WTC11 (cell line): ENCODE results near the gene OTUD3. TPM values are rescaled to one million over a fixed set of nuclear protein-coding genes. Genes with fewer than 3 reads are reported as not detected.
"Not testable (repeated sequence)": the region's sequence is repeated elsewhere in the genome, so short reads cannot be mapped to it uniquely, and the experiment has no call there.

Experiments
- ATAC-seq: fragments of 200-7000 bp; cut with Tn5 transposase; 2 replicates; pipeline ENCODE4 v1.10.0; 2021; ENCODE audit warnings: mild to moderate bottlenecking, moderate library complexity
- CTCF ChIA-PET: fragments of 300-600 bp; sonication (Branson Sonifier 250); formaldehyde crosslinking; loops from one replicate; lab custom pipeline; 2021; ENCODE audit warnings: antibody characterized with exemption; lab: Charles Lee
- POLR2A ChIA-PET: fragments of 350-600 bp; sonication (Branson Sonifier 250); formaldehyde crosslinking; loops from one replicate; lab custom pipeline; 2021; ENCODE audit warnings: antibody characterized with exemption; lab: Charles Lee
- DNase-seq: peaks from one replicate; pipeline ENCODE4 v3.0.0; 2021; ENCODE audit warnings: low spot score
- H3K27ac Mint-ChIP-seq: 2 replicates; pipeline ENCODE4 v1.8.0; 2021; ENCODE audit warnings: mixed read lengths
- H3K27me3 Mint-ChIP-seq: 2 replicates; pipeline ENCODE4 v1.8.0; 2021; ENCODE audit warnings: low read depth, mild to moderate bottlenecking, moderate library complexity, mixed read lengths
- H3K36me3 Mint-ChIP-seq: 2 replicates; pipeline ENCODE4 v1.8.0; 2021; ENCODE audit warnings: mixed read lengths
- H3K4me1 Mint-ChIP-seq: 2 replicates; pipeline ENCODE4 v1.8.0; 2022; ENCODE audit warnings: mixed read lengths
- H3K4me3 Mint-ChIP-seq: 2 replicates; pipeline ENCODE4 v1.8.0; 2021; ENCODE audit warnings: mild to moderate bottlenecking, moderate library complexity, mixed read lengths
- H3K9me3 Mint-ChIP-seq: 2 replicates; pipeline ENCODE4 v1.8.0; 2021; ENCODE audit warnings: mixed read lengths
- CBFB ChIP-seq: sonication (generic); formaldehyde crosslinking; IDR thresholded peaks from 2 replicates; pipeline ENCODE4 v1.8.1; 2022; ENCODE audit warnings: mild to moderate bottlenecking, low read depth, missing genetic modification reagents
- CREM ChIP-seq: sonication (generic); formaldehyde crosslinking; IDR thresholded peaks from 2 replicates; pipeline ENCODE4 v1.8.1; 2022; ENCODE audit warnings: mild to moderate bottlenecking, missing genetic modification reagents, moderate library complexity
- E2F4 ChIP-seq: sonication (generic); formaldehyde crosslinking; IDR thresholded peaks from 2 replicates; pipeline ENCODE4 v1.8.1; 2022; ENCODE audit warnings: low read depth, mild to moderate bottlenecking, moderate library complexity, missing genetic modification reagents, borderline replicate concordance
- ERG ChIP-seq: fragments of 250-450 bp; sonication (Bioruptor Pico); IDR thresholded peaks from 2 replicates; pipeline ENCODE4 v1.8.0; 2021; ENCODE audit warnings: mild to moderate bottlenecking
- FOXJ3 ChIP-seq: sonication (generic); formaldehyde crosslinking; IDR thresholded peaks from 2 replicates; pipeline ENCODE4 v1.9.0; 2021; ENCODE audit warnings: missing genetic modification reagents, mild to moderate bottlenecking, borderline replicate concordance
- GTF2I ChIP-seq: fragments of 250-450 bp; sonication (Bioruptor Pico); conservative IDR thresholded peaks from 2 replicates; pipeline ENCODE4 v1.4.0; 2021; ENCODE audit warnings: mild to moderate bottlenecking
- MXD4 ChIP-seq: fragments of 250-450 bp; sonication (Bioruptor Pico); IDR thresholded peaks from 2 replicates; pipeline ENCODE4 v1.8.0; 2021; ENCODE audit warnings: mild to moderate bottlenecking, moderate library complexity, borderline replicate concordance
- NFE2L1 ChIP-seq: sonication (generic); formaldehyde crosslinking; IDR thresholded peaks from 2 replicates; pipeline ENCODE4 v1.8.1; 2023; ENCODE audit warnings: missing genetic modification reagents
- NR2C2 ChIP-seq: sonication (generic); formaldehyde crosslinking; IDR thresholded peaks from 2 replicates; pipeline ENCODE4 v1.8.0; 2022; ENCODE audit warnings: mild to moderate bottlenecking, missing genetic modification reagents
- NR3C1 ChIP-seq: sonication (generic); formaldehyde crosslinking; conservative IDR thresholded peaks from 2 replicates; pipeline ENCODE4 v1.8.1; 2023; ENCODE audit warnings: low read depth, mild to moderate bottlenecking, missing genetic modification reagents
- OVOL2 ChIP-seq: fragments of 250-450 bp; sonication (Bioruptor Pico); IDR thresholded peaks from 2 replicates; pipeline ENCODE4 v1.9.0; 2021; ENCODE audit warnings: mild to moderate bottlenecking, borderline replicate concordance
- PRRX2 ChIP-seq: fragments of 250-450 bp; sonication (Bioruptor Pico); IDR thresholded peaks from 2 replicates; pipeline ENCODE4 v1.8.0; 2021; ENCODE audit warnings: mild to moderate bottlenecking
- RELA ChIP-seq: sonication (generic); formaldehyde crosslinking; IDR thresholded peaks from 2 replicates; pipeline ENCODE4 v1.8.1; 2022; ENCODE audit warnings: missing genetic modification reagents, mild to moderate bottlenecking, borderline replicate concordance
- SMAD3 ChIP-seq: sonication (generic); formaldehyde crosslinking; IDR thresholded peaks from 2 replicates; pipeline ENCODE4 v1.8.0; 2022; ENCODE audit warnings: missing genetic modification reagents, mild to moderate bottlenecking, borderline replicate concordance
- SOX15 ChIP-seq: fragments of 250-450 bp; sonication (Bioruptor Pico); IDR thresholded peaks from 2 replicates; pipeline ENCODE4 v1.9.0; 2021; ENCODE audit warnings: mild to moderate bottlenecking
- USF2 ChIP-seq: sonication (generic); formaldehyde crosslinking; IDR thresholded peaks from 2 replicates; pipeline ENCODE4 v1.8.1; 2023; ENCODE audit warnings: mild to moderate bottlenecking, missing genetic modification reagents, moderate library complexity
- ZMAT4 ChIP-seq: fragments of 250-450 bp; sonication (Bioruptor Pico); IDR thresholded peaks from 2 replicates; pipeline ENCODE4 v1.9.0; 2021; ENCODE audit warnings: mild to moderate bottlenecking
- ZNF121 ChIP-seq: sonication (generic); formaldehyde crosslinking; IDR thresholded peaks from 2 replicates; pipeline ENCODE4 v1.8.0; 2023; ENCODE audit warnings: missing genetic modification reagents
- ZNF317 ChIP-seq: sonication (generic); formaldehyde crosslinking; IDR thresholded peaks from 2 replicates; pipeline ENCODE4 v1.8.1; 2023; ENCODE audit warnings: low read depth, mild to moderate bottlenecking, moderate library complexity, missing genetic modification reagents, borderline replicate concordance
- ZSCAN18 ChIP-seq: fragments of 250-450 bp; sonication (Bioruptor Pico); IDR thresholded peaks from 2 replicates; pipeline ENCODE4 v2.1.2; 2022; ENCODE audit warnings: mild to moderate bottlenecking, moderate library complexity
- total RNA-seq: library from RNA; stranded (reverse); gene quantifications from 3 replicates; pipeline ENCODE4 v1.2.3, GENCODE V29; 2021

Gene OTUD3
- total RNA-seq, 1 experiment from 2014 or later, result 16.1 TPM

GRCh38 chr1:19880841-19881240 is 1.4 kb upstream of the OTUD3 start:
- H3K4me3 Mint-ChIP-seq, DNase-seq, H3K27me3 Mint-ChIP-seq, H3K27ac Mint-ChIP-seq, H3K36me3 Mint-ChIP-seq, H3K9me3 Mint-ChIP-seq, ATAC-seq, POLR2A ChIA-PET: not testable (repeated sequence)
- CTCF ChIA-PET, result interaction anchor here (1.4 to 4.5 kb wide), 3 partner anchors 56 to 166 kb away, joined by 3 to 19 read pairs (median 16); no protein-coding TSS in a partner anchor
- TF ChIP-seq GTF2I (CRISPR knock-in tag), result 0 out of 2 replicates have a peak, but pooled peaks have one; percentile 37
- peaks cover 22% of the 10 kb centered on the region for H3K4me1 Mint-ChIP-seq

GRCh38 chr1:19884312-19884711 is 2.1 kb downstream of the OTUD3 start:
- Mint-ChIP-seq H3K4me3 (peak overlapping the region; percentile 82; the same call in 1 of the 2 replicates), H3K9me3 (peaks cover 5% of the 10 kb centered on the region; the same call in 1 of the 2 replicates), H3K27me3 (no peaks in the 10 kb centered on the region; the same call in 1 of the 2 replicates), H3K27ac (no peak overlapping the region), H3K36me3 (peaks cover 4% of the 10 kb centered on the region), H3K4me1 (peaks cover 24% of the 10 kb centered on the region)
- no peak for DNase-seq
- ATAC-seq, result no peak
- no peak for TF ChIP-seq SMAD3 (CRISPR knock-in tag)
- TF ChIP-seq OVOL2 (CRISPR knock-in tag), result no peak
- no peak for TF ChIP-seq USF2 (CRISPR knock-in tag)
- no peak for TF ChIP-seq NR3C1 (CRISPR knock-in tag)
- TF ChIP-seq RELA (CRISPR knock-in tag), result no peak
- TF ChIP-seq NFE2L1 (CRISPR knock-in tag), result no peak
- TF ChIP-seq CBFB (CRISPR knock-in tag), result no peak
- TF ChIP-seq PRRX2 (CRISPR knock-in tag), result no peak
- TF ChIP-seq ZMAT4 (CRISPR knock-in tag), result no peak
- no peak for TF ChIP-seq ZNF121
- TF ChIP-seq ZSCAN18 (CRISPR knock-in tag), result no peak
- no peak for TF ChIP-seq ERG
- TF ChIP-seq SOX15, result no peak
- no peak for TF ChIP-seq E2F4 (CRISPR knock-in tag)
- TF ChIP-seq FOXJ3, result no peak
- TF ChIP-seq CREM, result no peak
- no peak for TF ChIP-seq MXD4 (CRISPR knock-in tag)
- no peak for TF ChIP-seq ZNF317 (CRISPR knock-in tag)
- no peak for TF ChIP-seq NR2C2 (CRISPR knock-in tag)
- POLR2A ChIA-PET, result no interaction called here
- CTCF ChIA-PET, result no interaction called here
